Measurements from ENCODE around the gene PRKAG3. TPM values are rescaled to one million over a fixed set of nuclear protein-coding genes. Genes with fewer than 3 reads are reported as not detected.

The PRKAG3 gene
- polyA plus RNA-seq, 1 of the 3 experiments (the other 2 are of a cell fraction) = not detected

DNA sequence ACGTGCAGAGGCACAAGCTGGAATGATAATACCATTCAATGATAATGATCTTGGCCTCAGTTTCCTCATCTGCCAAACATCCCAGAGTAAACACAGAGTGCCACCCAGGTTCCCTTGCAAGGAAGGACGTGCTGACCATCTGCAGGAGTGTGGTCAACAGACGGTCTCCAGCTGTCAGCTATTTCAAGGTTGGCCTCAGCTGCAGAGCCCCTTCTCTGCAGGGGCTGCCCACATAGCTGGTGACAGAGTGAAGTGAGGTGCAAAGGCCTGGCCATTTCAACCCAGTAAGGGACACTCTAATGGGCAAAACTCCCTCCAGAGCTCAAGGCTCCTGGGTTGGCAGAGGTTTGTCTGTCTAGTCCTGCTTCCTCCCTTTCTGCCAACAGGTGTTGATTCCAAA is 19.7 kb upstream of the PRKAG3 start:
- TF ChIP-seq POLR2AphosphoS5 (IDR thresholded peaks at IDR 0.05; ENCODE audit: low read depth, low read length) (no peak), NFIC (IDR thresholded peaks at IDR 0.05; ENCODE audit: borderline replicate concordance) (no peak)
- TF ChIP-seq, protein P1, sequence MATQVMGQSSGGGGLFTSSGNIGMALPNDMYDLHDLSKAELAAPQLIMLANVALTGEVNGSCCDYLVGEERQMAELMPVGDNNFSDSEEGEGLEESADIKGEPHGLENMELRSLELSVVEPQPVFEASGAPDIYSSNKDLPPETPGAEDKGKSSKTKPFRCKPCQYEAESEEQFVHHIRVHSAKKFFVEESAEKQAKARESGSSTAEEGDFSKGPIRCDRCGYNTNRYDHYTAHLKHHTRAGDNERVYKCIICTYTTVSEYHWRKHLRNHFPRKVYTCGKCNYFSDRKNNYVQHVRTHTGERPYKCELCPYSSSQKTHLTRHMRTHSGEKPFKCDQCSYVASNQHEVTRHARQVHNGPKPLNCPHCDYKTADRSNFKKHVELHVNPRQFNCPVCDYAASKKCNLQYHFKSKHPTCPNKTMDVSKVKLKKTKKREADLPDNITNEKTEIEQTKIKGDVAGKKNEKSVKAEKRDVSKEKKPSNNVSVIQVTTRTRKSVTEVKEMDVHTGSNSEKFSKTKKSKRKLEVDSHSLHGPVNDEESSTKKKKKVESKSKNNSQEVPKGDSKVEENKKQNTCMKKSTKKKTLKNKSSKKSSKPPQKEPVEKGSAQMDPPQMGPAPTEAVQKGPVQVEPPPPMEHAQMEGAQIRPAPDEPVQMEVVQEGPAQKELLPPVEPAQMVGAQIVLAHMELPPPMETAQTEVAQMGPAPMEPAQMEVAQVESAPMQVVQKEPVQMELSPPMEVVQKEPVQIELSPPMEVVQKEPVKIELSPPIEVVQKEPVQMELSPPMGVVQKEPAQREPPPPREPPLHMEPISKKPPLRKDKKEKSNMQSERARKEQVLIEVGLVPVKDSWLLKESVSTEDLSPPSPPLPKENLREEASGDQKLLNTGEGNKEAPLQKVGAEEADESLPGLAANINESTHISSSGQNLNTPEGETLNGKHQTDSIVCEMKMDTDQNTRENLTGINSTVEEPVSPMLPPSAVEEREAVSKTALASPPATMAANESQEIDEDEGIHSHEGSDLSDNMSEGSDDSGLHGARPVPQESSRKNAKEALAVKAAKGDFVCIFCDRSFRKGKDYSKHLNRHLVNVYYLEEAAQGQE (IDR thresholded peaks at IDR 0.05; ENCODE audit: low read depth, low read length) = no peak
- TF ChIP-seq, protein P2, sequence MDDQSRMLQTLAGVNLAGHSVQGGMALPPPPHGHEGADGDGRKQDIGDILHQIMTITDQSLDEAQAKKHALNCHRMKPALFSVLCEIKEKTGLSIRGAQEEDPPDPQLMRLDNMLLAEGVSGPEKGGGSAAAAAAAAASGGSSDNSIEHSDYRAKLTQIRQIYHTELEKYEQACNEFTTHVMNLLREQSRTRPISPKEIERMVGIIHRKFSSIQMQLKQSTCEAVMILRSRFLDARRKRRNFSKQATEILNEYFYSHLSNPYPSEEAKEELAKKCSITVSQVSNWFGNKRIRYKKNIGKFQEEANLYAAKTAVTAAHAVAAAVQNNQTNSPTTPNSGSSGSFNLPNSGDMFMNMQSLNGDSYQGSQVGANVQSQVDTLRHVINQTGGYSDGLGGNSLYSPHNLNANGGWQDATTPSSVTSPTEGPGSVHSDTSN (IDR thresholded peaks at IDR 0.05) = no peak
- TF ChIP-seq, protein P3, sequence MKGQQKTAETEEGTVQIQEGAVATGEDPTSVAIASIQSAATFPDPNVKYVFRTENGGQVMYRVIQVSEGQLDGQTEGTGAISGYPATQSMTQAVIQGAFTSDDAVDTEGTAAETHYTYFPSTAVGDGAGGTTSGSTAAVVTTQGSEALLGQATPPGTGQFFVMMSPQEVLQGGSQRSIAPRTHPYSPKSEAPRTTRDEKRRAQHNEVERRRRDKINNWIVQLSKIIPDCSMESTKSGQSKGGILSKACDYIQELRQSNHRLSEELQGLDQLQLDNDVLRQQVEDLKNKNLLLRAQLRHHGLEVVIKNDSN (IDR thresholded peaks at IDR 0.05; ENCODE audit: borderline replicate concordance, low read depth) = no peak
- Histone ChIP-seq H3K4me2 (no peak overlapping the region), H3K27ac (ENCODE audit: low read depth in 2 of 2, low read length in 1 of 2) (no peak overlapping the region), H4K20me1 (ENCODE audit: insufficient read depth) (no peaks in the 10 kb centered on the region), H3K9ac (no peak overlapping the region), H3K9me2 (no peaks in the 10 kb centered on the region), H2AFZ (ENCODE audit: low read depth) (no peak overlapping the region), H3K9me3 (no peaks in the 10 kb centered on the region), H3K27me3 (ENCODE audit: insufficient read depth) (no peaks in the 10 kb centered on the region), H3F3A (replicated peaks; ENCODE audit: insufficient read depth) (no peaks in the 10 kb centered on the region), H3K4me3 (ENCODE audit: low read depth in 2 of 2, low read length in 1 of 2) (no peak overlapping the region), H3K4me1 (ENCODE audit: control insufficient read depth in 1 of 2, insufficient read depth in 2 of 2, low read depth in 1 of 2, low read length in 1 of 2) (peaks cover 3 to 25% of the 10 kb centered on the region in 2 experiments; a peak in 2 of 4 replicates), H3K36me3 (replicated peaks in 1 of 2; ENCODE audit: control insufficient read depth in 1 of 2, insufficient read depth in 2 of 2, low read length in 1 of 2) (no peaks in the 10 kb centered on the region), H3K79me2 (ENCODE audit: insufficient read depth) (no peaks in the 10 kb centered on the region)
- DNase-seq = no peak
- 31% methylated on average over 3 of the region's 3 CpGs for WGBS (ENCODE audit: low lambda C conversion rate)
- POLR2A ChIA-PET = no interaction called here
- CTCF ChIA-PET = interaction anchor here (0.8 to 16.1 kb wide), 13 partner anchors 26 to 308 kb away, joined by 3 to 249 read pairs (median 6); partner anchors contain the start of genes RNF25, STK36 and WNT10A

DNA sequence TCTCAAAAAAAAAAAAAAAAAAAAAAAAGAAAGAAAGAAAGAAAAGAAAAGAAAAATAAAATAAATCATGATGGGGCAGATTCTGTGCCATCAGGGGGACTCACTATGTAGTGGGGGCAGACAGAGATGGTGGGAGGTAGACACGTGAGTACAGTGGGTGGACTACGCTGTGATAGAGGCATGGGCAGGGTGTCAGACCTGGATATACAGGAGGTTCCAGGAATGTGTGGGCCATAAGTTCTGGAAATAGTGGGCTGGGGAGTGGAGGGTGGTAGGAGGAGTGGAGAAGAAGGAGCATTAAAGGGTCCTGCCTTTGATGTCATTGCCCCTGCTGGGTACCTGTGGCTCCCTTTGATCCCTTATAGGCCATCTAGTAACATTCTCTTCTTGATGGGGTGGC is 19.2 kb upstream of the PRKAG3 start:
- Histone ChIP-seq H3K4me3 (ENCODE audit: low read depth in 2 of 2, low read length in 1 of 2) (no peak overlapping the region), H3K79me2 (ENCODE audit: insufficient read depth) (no peaks in the 10 kb centered on the region), H4K20me1 (ENCODE audit: insufficient read depth) (no peaks in the 10 kb centered on the region), H3K27ac (ENCODE audit: low read depth in 2 of 2, low read length in 1 of 2) (no peak overlapping the region), H3F3A (replicated peaks; ENCODE audit: insufficient read depth) (no peaks in the 10 kb centered on the region), H3K4me2 (no peak overlapping the region), H3K27me3 (ENCODE audit: insufficient read depth) (no peaks in the 10 kb centered on the region), H2AFZ (ENCODE audit: low read depth) (no peak overlapping the region), H3K9me2 (no peaks in the 10 kb centered on the region), H3K36me3 (replicated peaks in 1 of 2; ENCODE audit: control insufficient read depth in 1 of 2, insufficient read depth in 2 of 2, low read length in 1 of 2) (no peaks in the 10 kb centered on the region), H3K9ac (no peak overlapping the region), H3K4me1 (ENCODE audit: control insufficient read depth in 1 of 2, insufficient read depth in 2 of 2, low read depth in 1 of 2, low read length in 1 of 2) (peaks cover 3 to 20% of the 10 kb centered on the region in 2 experiments; a peak in 2 of 4 replicates), H3K9me3 (no peaks in the 10 kb centered on the region)
- DNase-seq = no peak
- ChIA-PET POLR2A (no interaction called here), CTCF (interaction anchor here (0.6 to 11.8 kb wide), 13 partner anchors 25 to 308 kb away, joined by 3 to 247 read pairs (median 3); no protein-coding TSS in a partner anchor)
- no peak for TF ChIP-seq MXI1 (IDR thresholded peaks at IDR 0.05; ENCODE audit: low read depth, low read length)
- TF ChIP-seq, protein P4, sequence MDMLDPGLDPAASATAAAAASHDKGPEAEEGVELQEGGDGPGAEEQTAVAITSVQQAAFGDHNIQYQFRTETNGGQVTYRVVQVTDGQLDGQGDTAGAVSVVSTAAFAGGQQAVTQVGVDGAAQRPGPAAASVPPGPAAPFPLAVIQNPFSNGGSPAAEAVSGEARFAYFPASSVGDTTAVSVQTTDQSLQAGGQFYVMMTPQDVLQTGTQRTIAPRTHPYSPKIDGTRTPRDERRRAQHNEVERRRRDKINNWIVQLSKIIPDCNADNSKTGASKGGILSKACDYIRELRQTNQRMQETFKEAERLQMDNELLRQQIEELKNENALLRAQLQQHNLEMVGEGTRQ (IDR thresholded peaks at IDR 0.05; ENCODE audit: borderline replicate concordance, low read depth, low read length) = no peak
- no peak for TF ChIP-seq RCOR1 (IDR thresholded peaks at IDR 0.05; ENCODE audit: low read length)
- TF ChIP-seq, protein P3 (IDR thresholded peaks at IDR 0.05; ENCODE audit: borderline replicate concordance, low read depth) = no peak
- no peak for TF ChIP-seq SIN3A (IDR thresholded peaks at IDR 0.05; ENCODE audit: borderline replicate concordance, low read depth, low read length)
- no peak for TF ChIP-seq ELF1 (IDR thresholded peaks at IDR 0.05)
- WGBS (ENCODE audit: low lambda C conversion rate) = 86% methylated on average over 2 of the region's 2 CpGs

All from SK-N-SH (cell line).